Endothelial cell of umbilical vein (primary cell): ENCODE measurements around the gene DAPL1. TPM values are rescaled to one million over a fixed set of nuclear protein-coding genes. Genes with fewer than 3 reads are reported as not detected.

Experiments used
- BruUV-seq: library from RNA; stranded (reverse); fragments of 400-500 nt; replicated peaks from 2 replicates; lab custom pipeline; 2021; lab: Mats Ljungman, UMichigan
- CTCF ChIA-PET: fragments of 300-600, 350-600 bp; sonication (Branson Sonifier 250); formaldehyde crosslinking; loops from one replicate; lab custom pipeline; 2021; ENCODE audit warnings: antibody characterized with exemption, inconsistent platforms; lab: Charles Lee
- POLR2A ChIA-PET: fragments of 300-600, 350-600 bp; sonication (Branson Sonifier 250); formaldehyde crosslinking; loops from one replicate; lab custom pipeline; 2021; ENCODE audit warnings: antibody characterized with exemption, inconsistent platforms; lab: Charles Lee
- DNase-seq: peaks from one replicate; pipeline ENCODE4 v3.0.0-alpha.2; 2011; ENCODE audit warnings: low read depth, low spot score
- FAIRE-seq: peaks from 2 replicates; lab custom pipeline; 2011; peaks lifted over from hg19 to GRCh38; lab: Jason Lieb, UNC
- H2AFZ ChIP-seq: 2 replicates; pipeline ENCODE4 v1.6.0; 2012; ENCODE audit warnings: low read depth, low read length, control low read depth, inconsistent platforms
- H3K27ac ChIP-seq: 2 replicates; pipeline ENCODE4 v1.5.1; 2011; ENCODE audit warnings: low read depth, mild to moderate bottlenecking, control low read depth, low read length, moderate library complexity; ENCODE audit not compliant: insufficient read depth
- H3K27me3 ChIP-seq, 2 experiments: 2 replicates each; pipeline versions ENCODE4 v1.6.0 to v1.6.1; 2011; ENCODE audit warnings: low read length in 2 of 2, mixed read lengths in 1 of 2; ENCODE audit not compliant: control insufficient read depth in 2 of 2, insufficient read depth in 2 of 2
- H3K36me3 ChIP-seq, 2 experiments: 2 replicates in 1 of 2; 3 replicates in 1 of 2; pipeline ENCODE4 v1.5.1; 2011; ENCODE audit warnings: low read length in 2 of 2, mild to moderate bottlenecking in 1 of 2, moderate library complexity in 1 of 2; ENCODE audit not compliant: control insufficient read depth in 2 of 2, insufficient read depth in 2 of 2; ENCODE audit errors: extremely low read depth in 1 of 2
- H3K4me1 ChIP-seq: 3 replicates; pipeline ENCODE4 v1.5.1; 2011; ENCODE audit warnings: mild to moderate bottlenecking, low read length; ENCODE audit not compliant: control insufficient read depth, insufficient read depth; ENCODE audit errors: extremely low read depth
- H3K4me2 ChIP-seq: 2 replicates; pipeline ENCODE4 v1.6.1; 2011; ENCODE audit warnings: low read length, control low read depth, mixed read lengths; ENCODE audit not compliant: insufficient read depth
- H3K4me3 ChIP-seq, 3 experiments: fragments of 200-600 bp in 1 of 3; sonication (generic), shearing (Covaris generic) in 1 of 3; replicated peaks in 1 of 3; 2 replicates each; pipeline ENCODE4 v1.5.1; 2011 to 2016; ENCODE audit warnings: control low read depth in 3 of 3, low read length in 3 of 3, mild to moderate bottlenecking in 2 of 3, inconsistent platforms in 1 of 3, low read depth in 1 of 3, moderate library complexity in 1 of 3; ENCODE audit not compliant: insufficient read depth in 1 of 3
- H3K79me2 ChIP-seq: 2 replicates; pipeline ENCODE4 v1.6.0; 2012; ENCODE audit warnings: low read length, inconsistent platforms; ENCODE audit not compliant: control insufficient read depth, insufficient read depth
- H3K9ac ChIP-seq: replicated peaks from 2 replicates; pipeline ENCODE3; 2011; ENCODE audit warnings: low read length, control low read depth; ENCODE audit not compliant: insufficient read depth; ENCODE audit errors: extremely low read depth
- H3K9me1 ChIP-seq: replicated peaks from 3 replicates; pipeline ENCODE4 v1.6.0; 2011; ENCODE audit warnings: mild to moderate bottlenecking, low read length; ENCODE audit not compliant: control insufficient read depth, insufficient read depth; ENCODE audit errors: extremely low read depth
- H3K9me3 ChIP-seq: replicated peaks from 2 replicates; pipeline ENCODE4 v1.5.1; 2012; ENCODE audit warnings: low read length, inconsistent platforms; ENCODE audit not compliant: control insufficient read depth, insufficient read depth
- H4K20me1 ChIP-seq: replicated peaks from 2 replicates; pipeline ENCODE3; 2011; ENCODE audit warnings: mild to moderate bottlenecking, low read length; ENCODE audit not compliant: control insufficient read depth, insufficient read depth; ENCODE audit errors: extremely low read depth
- CTCF ChIP-seq, 2 donors: IDR thresholded peaks; 1 replicate in 1 of 2; 2 replicates in 1 of 2; pipeline ENCODE4 v1.5.1; 2011; ENCODE audit warnings: low read length in 2 of 2, mild to moderate bottlenecking in 2 of 2, moderate library complexity in 2 of 2, control low read depth in 1 of 2, inconsistent platforms in 1 of 2, low read depth in 1 of 2; ENCODE audit not compliant: insufficient read depth in 1 of 2; ENCODE audit errors: extremely low read depth in 1 of 2
- EZH2 ChIP-seq: IDR thresholded peaks from 2 replicates; pipeline ENCODE4 v1.6.1; 2012; ENCODE audit warnings: borderline replicate concordance, low read depth, mild to moderate bottlenecking, moderate library complexity, low read length, inconsistent platforms; ENCODE audit not compliant: severe bottlenecking
- FOS ChIP-seq: IDR thresholded peaks from 2 replicates; pipeline ENCODE4 v1.6.1; 2011; ENCODE audit warnings: mild to moderate bottlenecking, low read length, moderate library complexity, borderline replicate concordance; ENCODE audit not compliant: insufficient read depth
- GATA2 ChIP-seq: IDR thresholded peaks from 2 replicates; pipeline ENCODE4 v1.7.0; 2011; ENCODE audit warnings: low read depth, mild to moderate bottlenecking, moderate library complexity, mixed read lengths, low read length; ENCODE audit not compliant: insufficient read length, insufficient read depth
- JUN ChIP-seq: IDR thresholded peaks from 2 replicates; pipeline ENCODE4 v1.6.1; 2011; ENCODE audit warnings: borderline replicate concordance, low read depth; ENCODE audit not compliant: insufficient read length, insufficient read depth
- MAX ChIP-seq: IDR thresholded peaks from 2 replicates; pipeline ENCODE4 v1.6.1; 2011; ENCODE audit not compliant: insufficient read depth, insufficient read length
- MYC ChIP-seq: IDR thresholded peaks from one replicate; pipeline ENCODE4 v1.6.1; 2011; ENCODE audit warnings: mild to moderate bottlenecking, low read depth, low read length
- POLR2A ChIP-seq: IDR thresholded peaks from 2 replicates; pipeline ENCODE4 v1.6.1; 2012; ENCODE audit warnings: low read depth, mild to moderate bottlenecking, control low read depth, low read length
- POLR2AphosphoS5 ChIP-seq: IDR thresholded peaks from 2 replicates; pipeline ENCODE4 v1.6.1; 2012; ENCODE audit warnings: low read depth, mild to moderate bottlenecking, control low read depth, low read length, moderate library complexity; ENCODE audit not compliant: insufficient read depth
- dilution Hi-C: fragments of 300-500 bp; cut with MboI; formaldehyde crosslinking; loops from one replicate; pipeline ENCODE4 v1.15.0; 2019; ENCODE audit warnings: low sequenced_read_pairs; ENCODE audit not compliant: extremely low pct_ligation_motif_present
- intact Hi-C: fragments of 100-400 bp; cut with micrococcal nuclease; formaldehyde crosslinking; loops from one replicate; pipeline ENCODE4 v1.10.0; 2022
- polyA plus RNA-seq, 4 experiments: library from polyadenylated mRNA; depleted of rRNA in 3 of 4; stranded (reverse) in 3 of 4; unstranded in 1 of 4; fragments of >200 nt; gene quantifications; 2 replicates each; pipeline versions ENCODE4 v1.2.1 to v1.2.3, GENCODE V29; 2011 to 2012; ENCODE audit warnings: missing spikeins in 1 of 4
- total RNA-seq: library from RNA; stranded (reverse); gene quantifications from 2 replicates; pipeline ENCODE4 v1.2.3, GENCODE V29; 2021

DAPL1 gene
- total and polyA plus RNA-seq, 2 donors (not counting 3 experiments of a cell fraction or from before 2014, with no cell fraction given), result not detected

- FAIRE-seq (no peak), DNase-seq (no peak)
- no peaks in the 10 kb centered on the region for H3K4me1 ChIP-seq
- H3K27me3 ChIP-seq, result peaks cover 0 to 12% of the 10 kb centered on the region in 2 experiments
- H3K4me3 ChIP-seq, result no peak overlapping the region
- TF ChIP-seq POLR2AphosphoS5 (no peak), JUN (no peak)
- no peaks in the 10 kb centered on the region for H4K20me1 ChIP-seq
- no peak overlapping the region for H3K4me2 ChIP-seq
- H2AFZ ChIP-seq, result no peak overlapping the region
- H3K9me1 ChIP-seq, result no peaks in the 10 kb centered on the region
- H3K79me2 ChIP-seq, result no peaks in the 10 kb centered on the region
- intact Hi-C loops (no loop called here), dilution Hi-C loops (no loop called here)
- no peaks in the 10 kb centered on the region for H3K36me3 ChIP-seq
- no peak overlapping the region for H3K27ac ChIP-seq
- H3K9ac ChIP-seq, result no peak overlapping the region
- BruUV-seq, result no TSS peak
- no peaks in the 10 kb centered on the region for H3K9me3 ChIP-seq
- CTCF ChIA-PET, result interaction anchor here (1.5 to 2.5 kb wide), 2 partner anchors 581 to 737 kb away, joined by 5 to 10 read pairs; no protein-coding TSS in a partner anchor
- POLR2A ChIA-PET, result no interaction called here
Observed at GRCh38 chr2:158760887-158761286, 34.2 kb upstream of the DAPL1 start.

GRCh38 chr2:158761621-158762020, 33.5 kb upstream of the DAPL1 start:
- H3K4me3 ChIP-seq, result no peak overlapping the region
- no peak overlapping the region for H3K4me2 ChIP-seq
- H3K9ac ChIP-seq, result no peak overlapping the region
- H2AFZ ChIP-seq, result no peak overlapping the region
- TF ChIP-seq POLR2A (no peak), MAX (no peak), GATA2 (no peak), CTCF (IDR thresholded peaks at IDR 0.05; ENCODE audit: extremely low read depth in 1 of 2, insufficient read depth in 1 of 2, low read depth in 1 of 2, low read length in 2 of 2) (no peak), EZH2 (no peak), POLR2AphosphoS5 (no peak), JUN (no peak), FOS (no peak), MYC (no peak)
- no peaks in the 10 kb centered on the region for H3K4me1 ChIP-seq
- no peak overlapping the region for H3K27ac ChIP-seq
- H3K36me3 ChIP-seq, result no peaks in the 10 kb centered on the region
- dilution Hi-C loops (no loop called here), intact Hi-C loops (no loop called here)
- POLR2A ChIA-PET, result no interaction called here
- H4K20me1 ChIP-seq, result no peaks in the 10 kb centered on the region
- CTCF ChIA-PET, result interaction anchor here (1.5 to 2.5 kb wide), 2 partner anchors 582 to 738 kb away, joined by 5 to 10 read pairs; no protein-coding TSS in a partner anchor
- FAIRE-seq (no peak), DNase-seq (no peak)
- H3K79me2 ChIP-seq, result no peaks in the 10 kb centered on the region
- H3K9me3 ChIP-seq, result no peaks in the 10 kb centered on the region
- H3K27me3 ChIP-seq, result peaks cover 6 to 14% of the 10 kb centered on the region in 2 experiments
- H3K9me1 ChIP-seq, result no peaks in the 10 kb centered on the region
- BruUV-seq, result no TSS peak
